Karpas-422 (cell line): ENCODE results near the gene FBN1. TPM values are rescaled to one million over a fixed set of nuclear protein-coding genes. Genes with fewer than 3 reads are reported as not detected.

Experiments used
- DNase-seq: peaks from one replicate; pipeline ENCODE4 v3.0.0-alpha.2; 2015
- H2AFZ ChIP-seq: fragments of 200-600 bp; sonication (generic); 2 replicates; pipeline ENCODE4 v1.6.1; 2014; ENCODE audit warnings: antibody characterized with exemption, low read length, mixed read lengths
- H3K27ac ChIP-seq: fragments of 200-600 bp; sonication (generic); 2 replicates; pipeline ENCODE4 v1.5.1; 2014; ENCODE audit warnings: mild to moderate bottlenecking, low read length, moderate library complexity
- H3K27me3 ChIP-seq: fragments of 200-600 bp; sonication (generic); 2 replicates; pipeline ENCODE4 v1.6.1; 2014; ENCODE audit warnings: low read length, mixed read lengths
- H3K36me3 ChIP-seq: fragments of 200-600 bp; sonication (generic); 2 replicates; pipeline ENCODE4 v1.6.1; 2014; ENCODE audit warnings: low read length, mixed read lengths; ENCODE audit not compliant: insufficient read depth
- H3K4me1 ChIP-seq: fragments of 200-600 bp; sonication (generic); 2 replicates; pipeline ENCODE4 v1.6.1; 2014; ENCODE audit warnings: mild to moderate bottlenecking, low read length, mixed read lengths
- H3K4me2 ChIP-seq: fragments of 200-600 bp; sonication (generic); 2 replicates; pipeline ENCODE4 v1.6.1; 2014; ENCODE audit warnings: low read length, low read depth, mild to moderate bottlenecking; ENCODE audit not compliant: poor library complexity, severe bottlenecking
- H3K4me3 ChIP-seq: fragments of 200-600 bp; sonication (generic); 2 replicates; pipeline ENCODE4 v1.5.1; 2014; ENCODE audit warnings: mild to moderate bottlenecking, antibody characterized with exemption, low read length, mixed read lengths
- H3K79me2 ChIP-seq: fragments of 200-600 bp; sonication (generic); 2 replicates; pipeline ENCODE4 v1.6.1; 2014; ENCODE audit warnings: mild to moderate bottlenecking, low read length, mixed read lengths
- H3K9ac ChIP-seq: fragments of 200-600 bp; sonication (generic); 2 replicates; pipeline ENCODE4 v1.6.0; 2014; ENCODE audit warnings: low read length
- H3K9me2 ChIP-seq: fragments of 200-600 bp; sonication (generic), shearing (Covaris generic); replicated peaks from 2 replicates; pipeline ENCODE4 v1.6.0; 2014; ENCODE audit warnings: mild to moderate bottlenecking, low read length, moderate library complexity; ENCODE audit not compliant: insufficient read depth
- H3K9me3 ChIP-seq: fragments of 300-700, 200-600 bp; sonication (generic); 2 replicates; pipeline ENCODE4 v1.6.1; 2014; ENCODE audit warnings: low read length, mixed read lengths
- H4K20me1 ChIP-seq: fragments of 200-600 bp; sonication (generic); 2 replicates; pipeline ENCODE4 v1.6.1; 2014; ENCODE audit warnings: mild to moderate bottlenecking, antibody characterized with exemption, low read length, low read depth; ENCODE audit not compliant: insufficient read depth
- total RNA-seq: library from RNA; depleted of rRNA; stranded (reverse); fragments of >200 nt; shearing (Covaris generic); gene quantifications from 2 replicates; pipeline ENCODE4 v1.2.3, GENCODE V29; 2014; ENCODE audit warnings: low replicate concordance

The FBN1 gene
- total RNA-seq, 1 experiment from 2014 or later = 0.86 TPM

DNA sequence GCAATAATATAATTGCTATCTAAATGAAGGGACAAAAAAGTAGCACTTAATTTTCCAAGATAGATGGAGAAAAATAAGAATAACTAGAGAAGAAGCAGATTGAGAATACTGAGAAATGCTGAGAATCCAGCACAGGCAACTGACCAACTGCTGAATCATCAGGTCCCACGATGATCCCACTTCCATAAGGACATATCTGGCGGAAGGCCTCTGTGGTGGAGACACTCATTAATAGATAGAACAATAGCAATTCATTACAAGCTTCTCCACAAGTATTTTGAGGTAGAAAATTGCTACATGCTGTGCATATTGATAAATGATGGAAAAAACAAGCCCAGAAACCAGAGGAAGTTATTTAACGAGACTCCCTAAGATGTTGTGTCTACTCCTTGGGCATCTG, 208.3 kb downstream of the FBN1 start:
- H2AFZ ChIP-seq = no peak overlapping the region
- H4K20me1 ChIP-seq = no peaks in the 10 kb centered on the region
- H3K9me2 ChIP-seq = no peaks in the 10 kb centered on the region
- H3K79me2 ChIP-seq = no peaks in the 10 kb centered on the region
- no peak for DNase-seq
- no peaks in the 10 kb centered on the region for H3K4me1 ChIP-seq
- H3K36me3 ChIP-seq = no peaks in the 10 kb centered on the region
- H3K4me2 ChIP-seq = no peak overlapping the region
- no peak overlapping the region for H3K4me3 ChIP-seq
- no peak overlapping the region for H3K9ac ChIP-seq
- H3K27ac ChIP-seq = no peak overlapping the region
- H3K9me3 ChIP-seq = no peaks in the 10 kb centered on the region
- 0 out of 2 replicates have a peak, but pooled peaks cover 2% of the 10 kb centered on the region for H3K27me3 ChIP-seq

- no peaks in the 10 kb centered on the region for H4K20me1 ChIP-seq
- no peaks in the 10 kb centered on the region for H3K36me3 ChIP-seq
- no peaks in the 10 kb centered on the region for H3K79me2 ChIP-seq
- H3K27me3 ChIP-seq = 0 out of 2 replicates have a peak, but pooled peaks cover 4% of the 10 kb centered on the region
- no peak overlapping the region for H3K4me3 ChIP-seq
- no peaks in the 10 kb centered on the region for H3K9me2 ChIP-seq
- no peaks in the 10 kb centered on the region for H3K9me3 ChIP-seq
- H3K4me2 ChIP-seq = no peak overlapping the region
- DNase-seq = no peak
- no peak overlapping the region for H3K9ac ChIP-seq
- no peak overlapping the region for H2AFZ ChIP-seq
- H3K4me1 ChIP-seq = no peaks in the 10 kb centered on the region
- no peak overlapping the region for H3K27ac ChIP-seq
Observed at GRCh38 chr15:48435321-48435720, 210.2 kb downstream of the FBN1 start.

- no peaks in the 10 kb centered on the region for H3K79me2 ChIP-seq
- H3K27ac ChIP-seq = no peak overlapping the region
- H3K4me1 ChIP-seq = no peaks in the 10 kb centered on the region
- no peak overlapping the region for H3K4me2 ChIP-seq
- no peak for DNase-seq
- no peaks in the 10 kb centered on the region for H3K9me3 ChIP-seq
- H3K9me2 ChIP-seq = no peaks in the 10 kb centered on the region
- no peak overlapping the region for H3K9ac ChIP-seq
- H4K20me1 ChIP-seq = no peaks in the 10 kb centered on the region
- no peak overlapping the region for H3K4me3 ChIP-seq
- no peak overlapping the region for H2AFZ ChIP-seq
- no peaks in the 10 kb centered on the region for H3K36me3 ChIP-seq
- 0 out of 2 replicates have a peak, but pooled peaks cover 4% of the 10 kb centered on the region for H3K27me3 ChIP-seq
Observed at GRCh38 chr15:48433226-48433886, 212.2 kb downstream of the FBN1 start.

GRCh38 chr15:48432688-48433087, 212.8 kb downstream of the FBN1 start:
- Histone ChIP-seq H3K4me1 (no peaks in the 10 kb centered on the region), H2AFZ (no peak overlapping the region), H3K9me3 (no peaks in the 10 kb centered on the region), H3K27ac (no peak overlapping the region), H3K36me3 (no peaks in the 10 kb centered on the region), H3K4me2 (no peak overlapping the region), H3K9ac (no peak overlapping the region), H4K20me1 (no peaks in the 10 kb centered on the region), H3K4me3 (no peak overlapping the region), H3K9me2 (no peaks in the 10 kb centered on the region), H3K27me3 (0 out of 2 replicates have a peak, but pooled peaks cover 4% of the 10 kb centered on the region), H3K79me2 (no peaks in the 10 kb centered on the region)
- no peak for DNase-seq

DNA sequence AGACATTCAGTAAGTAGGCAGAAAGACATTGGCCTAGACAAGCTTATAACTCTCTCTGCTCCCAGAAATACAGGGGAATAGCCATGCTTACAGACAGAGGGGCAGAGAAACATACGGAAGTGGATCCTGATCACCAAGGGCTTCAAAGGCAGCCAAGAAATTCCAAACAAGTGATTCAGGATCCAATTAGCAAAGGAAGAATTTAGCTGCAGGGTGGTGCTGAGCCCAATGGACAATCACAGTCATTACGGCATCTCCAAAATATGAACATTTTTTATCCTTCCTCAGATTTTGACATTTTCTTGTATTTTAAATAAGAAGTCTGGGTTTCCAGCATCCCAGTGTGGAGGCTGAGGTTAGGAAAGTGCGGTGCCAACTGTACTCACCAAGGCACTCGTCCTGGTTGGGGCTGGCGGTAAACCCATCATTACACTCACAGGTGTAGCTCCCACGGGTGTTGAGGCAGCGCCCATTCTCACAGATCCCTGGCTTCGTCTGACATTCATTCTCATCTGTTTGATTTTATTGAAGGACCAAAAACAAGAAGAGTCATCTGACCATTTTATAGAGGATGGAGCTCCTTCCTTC, 217.5 kb downstream of the FBN1 start:
- Histone ChIP-seq H3K27ac (no peak overlapping the region), H3K4me1 (no peaks in the 10 kb centered on the region), H3K9ac (no peak overlapping the region), H3K79me2 (no peaks in the 10 kb centered on the region), H3K36me3 (no peaks in the 10 kb centered on the region), H3K4me3 (no peak overlapping the region), H4K20me1 (no peaks in the 10 kb centered on the region), H2AFZ (no peak overlapping the region), H3K9me3 (no peaks in the 10 kb centered on the region), H3K4me2 (no peak overlapping the region), H3K9me2 (no peaks in the 10 kb centered on the region), H3K27me3 (0 out of 2 replicates have a peak, but pooled peaks cover 4% of the 10 kb centered on the region)
- DNase-seq = no peak

GRCh38 chr15:48427479-48427878, 218.0 kb downstream of the FBN1 start:
- Histone ChIP-seq H3K4me1 (no peaks in the 10 kb centered on the region), H3K79me2 (no peaks in the 10 kb centered on the region), H3K27me3 (0 out of 2 replicates have a peak, but pooled peaks cover 2% of the 10 kb centered on the region), H4K20me1 (no peaks in the 10 kb centered on the region), H3K9me3 (no peaks in the 10 kb centered on the region), H3K4me2 (no peak overlapping the region), H3K9ac (no peak overlapping the region), H2AFZ (no peak overlapping the region), H3K36me3 (no peaks in the 10 kb centered on the region), H3K9me2 (no peaks in the 10 kb centered on the region), H3K27ac (no peak overlapping the region), H3K4me3 (no peak overlapping the region)
- DNase-seq = no peak

DNA sequence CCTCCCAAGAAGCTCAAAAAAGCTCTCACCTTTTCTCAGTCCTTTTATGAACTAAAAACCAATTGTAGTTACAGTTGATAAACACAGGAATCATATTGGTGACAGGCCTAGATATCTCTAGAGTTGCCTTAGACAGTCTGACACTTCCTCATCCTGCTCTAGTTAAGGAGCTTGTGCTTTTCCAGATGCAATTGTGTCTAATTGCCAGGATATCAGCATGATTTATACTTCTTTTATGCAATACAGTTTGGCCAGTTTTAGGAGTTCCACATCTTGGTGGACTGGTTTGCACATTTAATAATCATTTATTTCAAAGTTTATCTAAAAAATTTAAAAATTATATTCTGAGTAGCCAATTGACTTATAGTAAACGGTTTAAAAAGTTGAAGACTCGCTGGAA, 218.6 kb downstream of the FBN1 start:
- H3K9me3 ChIP-seq = no peaks in the 10 kb centered on the region
- H3K4me3 ChIP-seq = no peak overlapping the region
- no peak for DNase-seq
- H3K27me3 ChIP-seq = 0 out of 2 replicates have a peak, but pooled peaks cover 2% of the 10 kb centered on the region
- no peaks in the 10 kb centered on the region for H3K79me2 ChIP-seq
- H3K9ac ChIP-seq = no peak overlapping the region
- no peak overlapping the region for H2AFZ ChIP-seq
- no peaks in the 10 kb centered on the region for H3K9me2 ChIP-seq
- no peaks in the 10 kb centered on the region for H4K20me1 ChIP-seq
- H3K27ac ChIP-seq = no peak overlapping the region
- H3K4me2 ChIP-seq = no peak overlapping the region
- H3K4me1 ChIP-seq = no peaks in the 10 kb centered on the region
- no peaks in the 10 kb centered on the region for H3K36me3 ChIP-seq

DNA sequence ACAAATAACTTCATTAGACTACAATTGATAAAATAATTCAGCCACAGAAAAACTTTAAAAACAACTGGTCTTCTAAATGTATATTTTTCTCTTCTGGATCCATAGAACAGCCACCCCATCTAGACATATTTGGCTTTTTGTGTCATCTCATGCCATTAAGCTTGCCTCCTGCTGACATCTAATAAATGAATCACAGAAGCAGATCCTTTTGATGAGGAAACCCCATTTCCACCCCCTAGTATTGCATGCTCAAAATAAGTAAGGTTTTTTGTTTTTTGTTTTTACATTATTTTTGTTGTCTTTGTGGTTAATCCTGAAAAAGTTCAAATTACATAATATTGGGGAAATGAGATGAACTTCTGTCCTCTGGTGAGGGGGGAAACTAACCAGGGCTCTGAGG, 219.5 kb downstream of the FBN1 start:
- H3K4me2 ChIP-seq = no peak overlapping the region
- no peaks in the 10 kb centered on the region for H3K36me3 ChIP-seq
- H3K9me3 ChIP-seq = no peaks in the 10 kb centered on the region
- no peaks in the 10 kb centered on the region for H3K79me2 ChIP-seq
- H3K9ac ChIP-seq = no peak overlapping the region
- 0 out of 2 replicates have a peak, but pooled peaks cover 2% of the 10 kb centered on the region for H3K27me3 ChIP-seq
- no peaks in the 10 kb centered on the region for H3K4me1 ChIP-seq
- DNase-seq = no peak
- no peaks in the 10 kb centered on the region for H3K9me2 ChIP-seq
- H3K27ac ChIP-seq = no peak overlapping the region
- no peak overlapping the region for H3K4me3 ChIP-seq
- H2AFZ ChIP-seq = no peak overlapping the region
- H4K20me1 ChIP-seq = no peaks in the 10 kb centered on the region
